ENCODE results near the gene TTYH3.

The TTYH3 gene

GRCh38 chr7:2651336-2651735 is 19.6 kb downstream of the TTYH3 start:
- no peak for DNase-seq

DNA sequence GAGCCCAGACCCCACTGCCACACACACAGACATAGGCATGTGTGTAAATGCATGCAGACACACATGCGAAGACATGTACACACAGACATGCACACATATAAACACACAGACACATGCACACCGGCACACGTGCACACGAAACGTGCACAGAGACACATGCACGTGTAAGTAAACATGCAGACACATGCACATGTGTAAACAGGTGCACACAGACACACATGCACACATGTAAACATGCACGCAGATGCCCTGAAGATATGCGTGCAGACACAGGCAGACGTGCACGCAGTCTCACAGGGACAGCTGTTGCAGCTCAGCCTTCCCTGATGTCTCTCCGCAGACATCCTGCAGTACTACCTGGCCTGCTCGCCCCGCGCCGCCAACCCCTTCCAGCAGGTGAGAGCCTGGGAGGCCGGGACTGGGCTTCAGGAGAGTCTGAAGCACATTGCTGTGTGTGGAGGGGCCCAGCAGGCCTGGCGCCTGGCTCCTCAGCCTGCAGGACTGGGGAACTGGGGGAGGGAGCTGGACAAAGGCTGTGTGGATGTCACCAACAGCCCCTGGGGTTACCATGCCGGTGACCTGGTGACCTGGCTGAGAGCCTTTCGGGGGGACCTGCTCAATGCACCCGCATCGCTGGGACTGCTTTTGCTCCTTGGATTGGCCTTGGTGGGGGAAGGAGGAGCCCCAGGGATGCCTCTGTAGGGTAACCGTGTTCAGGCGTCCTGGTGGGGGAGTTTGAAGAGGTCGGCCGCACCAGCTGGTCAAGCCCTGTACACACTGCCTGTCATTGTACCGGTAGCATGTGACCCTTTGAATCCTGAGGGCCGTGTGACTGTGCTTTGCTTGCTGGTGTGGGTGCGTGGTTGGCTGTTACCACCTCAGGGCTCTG is 20.3 kb downstream of the TTYH3 start:
- DNase-seq, result no peak

DNA sequence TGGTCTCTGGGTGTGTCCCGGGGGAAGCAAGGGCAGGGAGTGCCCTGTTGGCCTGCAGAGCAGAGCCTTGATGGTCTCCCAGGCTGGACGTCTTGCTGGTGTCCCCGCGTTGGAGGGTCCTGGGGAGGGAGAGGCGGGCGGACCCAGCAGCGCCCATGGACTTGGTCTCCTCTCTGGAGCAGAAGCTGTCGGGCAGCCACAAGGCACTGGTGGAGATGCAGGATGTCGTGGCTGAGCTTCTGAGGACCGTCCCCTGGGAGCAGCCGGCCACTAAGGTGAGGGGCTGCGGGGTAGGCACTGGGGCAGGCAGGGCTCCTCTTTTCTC is 20.9 kb downstream of the TTYH3 start:
- no peak for DNase-seq

GRCh38 chr7:2654059-2654458 is 22.3 kb downstream of the TTYH3 start:
- DNase-seq, result no peak

DNA sequence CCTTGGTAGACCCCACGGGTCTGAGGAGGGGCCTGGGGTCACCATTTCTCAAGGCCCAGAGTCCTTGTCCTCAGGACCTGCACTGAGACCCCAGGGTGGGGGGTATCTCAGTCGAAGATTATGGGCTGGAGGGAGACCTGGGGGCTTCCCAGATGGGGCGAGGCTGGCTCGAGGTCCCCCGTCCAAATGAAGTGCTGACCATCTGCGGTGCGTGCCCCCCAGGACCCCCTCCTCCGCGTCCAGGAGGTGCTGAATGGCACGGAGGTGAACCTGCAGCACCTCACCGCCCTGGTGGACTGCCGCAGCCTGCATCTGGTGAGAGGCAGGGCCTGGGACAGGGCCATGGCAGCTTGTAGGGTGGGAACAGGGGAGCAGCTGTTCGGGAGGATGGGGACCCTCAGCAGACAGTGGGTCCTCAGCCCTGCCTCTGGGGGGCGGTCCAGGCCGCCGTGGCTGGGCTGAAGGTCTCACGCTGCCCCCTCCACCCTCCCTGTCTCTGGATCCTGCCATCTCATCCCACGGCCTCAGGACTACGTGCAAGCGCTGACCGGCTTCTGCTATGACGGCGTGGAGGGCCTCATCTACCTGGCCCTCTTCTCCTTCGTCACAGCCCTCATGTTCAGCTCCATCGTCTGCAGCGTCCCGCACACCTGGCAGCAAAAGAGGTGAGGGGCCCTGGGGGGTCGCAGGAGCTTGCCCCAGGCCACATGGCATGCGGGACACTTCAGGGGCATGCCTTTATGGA is 24.3 kb downstream of the TTYH3 start:
- no peak for DNase-seq

DNA sequence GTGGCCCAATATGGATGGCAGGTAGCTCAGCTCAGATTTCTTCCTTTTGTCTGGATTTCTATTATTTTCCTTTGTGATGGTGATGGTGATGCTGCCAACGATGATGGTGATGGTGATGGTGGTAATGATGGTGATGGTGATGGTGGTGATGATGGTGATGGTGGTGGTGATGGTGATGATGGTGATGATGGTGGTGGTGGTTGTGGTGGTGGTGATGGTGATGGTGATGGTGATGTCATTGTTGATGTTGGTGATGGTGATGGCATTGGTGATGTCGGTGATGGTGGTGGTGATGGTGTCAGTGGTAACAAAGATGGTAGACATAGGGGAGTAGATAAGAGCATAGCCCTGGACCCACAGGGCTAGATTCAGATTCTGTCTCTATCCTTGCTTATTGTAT is 25.4 kb downstream of the TTYH3 start:
- DNase-seq, result no peak

DNA sequence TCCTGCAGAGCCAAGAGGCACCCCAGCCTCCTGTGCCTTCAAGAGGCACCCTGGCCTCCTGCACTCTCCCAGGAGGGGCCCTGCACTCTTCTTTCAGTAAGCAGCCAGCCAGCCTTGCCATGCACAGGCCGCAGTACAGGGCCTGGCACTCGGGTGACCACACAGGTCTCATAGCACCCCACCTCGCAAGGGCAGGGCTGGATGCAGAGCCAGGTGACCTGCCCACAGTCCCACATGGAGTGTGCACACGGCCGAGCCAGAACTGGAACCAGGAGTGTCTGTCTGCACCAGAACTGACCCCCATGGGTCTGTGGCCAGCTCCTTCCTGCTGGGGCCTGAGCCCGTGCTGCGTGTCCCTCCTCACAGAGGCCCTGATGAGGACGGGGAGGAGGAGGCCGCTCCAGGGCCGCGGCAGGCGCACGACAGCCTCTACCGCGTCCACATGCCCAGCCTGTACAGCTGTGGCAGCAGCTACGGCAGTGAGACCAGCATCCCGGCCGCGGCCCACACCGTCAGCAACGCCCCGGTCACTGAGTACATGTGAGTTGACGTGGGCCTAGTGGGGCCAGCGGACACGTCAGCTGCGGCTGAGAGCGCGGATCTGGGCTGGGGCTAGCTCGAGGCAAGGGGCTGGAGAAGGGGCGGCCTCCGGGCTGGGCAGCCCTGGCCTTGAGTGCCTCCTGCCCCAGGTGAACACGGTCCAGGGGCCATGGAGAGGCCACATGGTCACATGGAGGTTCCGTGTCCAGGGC is 26.3 kb downstream of the TTYH3 start:
- no peak for DNase-seq

GRCh38 chr7:2658941-2659340 is 27.2 kb downstream of the TTYH3 start:
- no peak for DNase-seq

DNA sequence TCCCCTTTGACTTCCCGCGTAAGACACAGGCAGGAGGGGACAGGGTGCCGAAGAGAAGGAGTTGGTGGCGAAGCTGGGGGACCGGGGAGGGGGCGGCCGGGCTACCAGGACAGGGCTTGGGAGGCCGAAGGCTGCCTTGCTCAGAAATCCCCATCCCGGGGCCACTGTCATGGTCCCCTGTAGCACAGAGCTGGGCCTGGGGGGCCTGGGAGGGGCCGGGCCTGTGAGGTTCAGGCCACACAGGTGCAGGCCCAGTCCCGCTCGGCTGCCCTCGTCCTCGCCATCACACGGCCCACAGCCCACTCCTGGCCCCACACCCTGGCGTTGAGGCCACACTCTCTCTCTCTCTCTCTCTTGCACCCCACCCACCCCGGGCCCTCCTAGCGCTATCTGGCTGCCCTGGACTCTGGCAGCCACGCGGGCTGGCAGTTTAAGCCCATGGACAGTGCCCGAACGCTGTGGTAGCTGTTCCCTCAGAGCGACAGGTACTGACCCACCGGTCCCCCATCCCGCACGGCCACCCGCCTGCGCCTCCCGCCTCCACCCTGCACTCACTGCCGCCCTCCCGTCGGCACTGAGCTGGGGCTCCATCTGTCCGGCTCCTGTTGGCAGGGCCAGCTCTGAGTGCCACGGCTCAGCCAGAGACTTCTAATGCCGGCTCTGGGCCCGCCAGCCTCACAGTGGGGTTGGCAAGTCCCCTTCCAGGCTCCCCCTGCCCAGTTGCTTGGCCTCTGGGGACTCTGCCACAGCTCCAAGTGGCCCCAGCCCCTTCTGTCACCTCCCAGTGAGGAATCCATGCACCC is 28.0 kb downstream of the TTYH3 start:
- DNase-seq, result no peak

GRCh38 chr7:2660359-2661095 is 28.7 kb downstream of the TTYH3 start:
- DNase-seq, result no peak

DNA sequence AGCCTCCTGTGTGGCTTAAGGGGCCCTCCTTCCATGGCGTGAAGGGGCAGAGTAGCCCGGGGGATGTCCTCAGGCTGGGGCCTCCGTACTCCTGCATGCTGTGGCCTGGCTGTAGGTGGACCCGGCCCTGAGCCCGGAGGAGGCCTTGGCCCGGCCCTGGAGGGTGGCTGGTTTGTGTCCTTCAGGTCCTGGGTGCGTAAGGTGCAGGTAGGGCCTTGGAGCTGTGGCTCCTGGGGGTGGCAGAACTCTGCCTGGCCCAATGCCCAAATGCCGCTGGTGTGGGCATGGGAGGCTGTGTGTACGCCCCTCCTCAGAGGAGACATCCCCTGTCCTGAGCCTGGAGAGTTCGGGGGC is 29.3 kb downstream of the TTYH3 start:
- DNase-seq, result no peak

GRCh38 chr7:2661602-2662272 is 30.0 kb downstream of the TTYH3 start:
- no peak for DNase-seq

DNA sequence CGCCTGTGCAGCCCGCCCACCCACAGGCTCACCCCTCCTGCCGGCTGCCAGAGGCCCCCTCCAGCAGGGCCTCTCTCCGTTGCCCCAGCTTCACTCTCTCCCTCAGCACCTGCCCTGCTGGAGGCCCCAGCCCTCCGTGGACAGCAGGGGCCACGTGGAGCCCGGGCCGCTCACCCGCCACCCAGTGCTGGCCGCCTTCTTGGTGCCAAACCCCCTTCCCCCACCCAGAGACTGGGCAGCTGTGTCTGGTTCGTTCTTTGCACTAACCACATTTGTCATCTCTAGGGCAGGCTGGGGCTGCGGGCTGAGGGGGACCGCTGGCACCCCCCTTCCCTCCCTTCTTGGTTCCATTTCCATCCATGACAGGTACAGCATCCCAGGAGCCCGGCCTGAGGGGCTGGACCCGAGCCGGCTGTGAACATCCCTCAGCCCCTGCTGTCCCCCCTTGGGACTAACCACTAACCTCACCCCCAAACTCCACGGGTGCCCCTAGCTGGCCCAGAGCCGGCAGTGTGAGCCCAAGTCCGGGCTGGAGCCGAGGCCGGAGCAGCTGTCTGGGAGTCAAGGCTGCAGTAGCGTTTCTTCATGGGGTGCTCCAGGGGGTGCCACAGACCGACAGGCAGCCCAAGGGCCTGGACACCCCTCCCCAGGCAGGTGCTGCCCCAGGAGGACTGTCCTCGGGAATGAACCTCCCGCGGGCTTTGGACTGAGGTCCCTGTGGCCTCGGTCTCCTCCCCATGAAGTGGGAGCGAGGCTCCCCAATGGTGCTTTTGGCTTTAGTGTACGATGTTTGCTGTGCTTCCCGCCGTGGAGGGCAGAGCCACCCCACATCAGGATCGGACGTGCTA is 30.7 kb downstream of the TTYH3 start:
- DNase-seq, result no peak

- DNase-seq, result no peak
Measured at GRCh38 chr7:2663121-2663886, 31.5 kb downstream of the TTYH3 start.

GRCh38 chr7:2663960-2664359 is 32.2 kb downstream of the TTYH3 start:
- no peak for DNase-seq

- DNase-seq, result no peak
Measured at GRCh38 chr7:2665359-2665791, 33.6 kb downstream of the TTYH3 start.

- DNase-seq, result no peak
Measured at GRCh38 chr7:2666155-2666554, 34.4 kb downstream of the TTYH3 start.

- no peak for DNase-seq
Measured at GRCh38 chr7:2666588-2667250, 34.9 kb downstream of the TTYH3 start.

- DNase-seq, result no peak
Measured at GRCh38 chr7:2667843-2668242, 36.1 kb downstream of the TTYH3 start.

Measured in activated CD8-positive, alpha-beta memory T cell treated with anti-CD3 and anti-CD28 coated beads for 24 hours (primary cell).